Fibroblast of the aortic adventitia (primary cell): ENCODE measurements around the gene C10orf105. TPM values are rescaled to one million over a fixed set of nuclear protein-coding genes. Genes with fewer than 3 reads are reported as not detected.

Experiments
- DNase-seq: peaks from one replicate; pipeline ENCODE4 v3.0.0-alpha.2; 2010; ENCODE audit warnings: low read depth
- H3K4me3 ChIP-seq: 2 replicates; pipeline ENCODE4 v1.5.1; 2011; ENCODE audit warnings: low read depth, mild to moderate bottlenecking, control low read depth, low read length, moderate library complexity
- total RNA-seq: library from RNA; depleted of rRNA; stranded (reverse); fragments of >200 nt; gene quantifications from 2 replicates; pipeline ENCODE4 v1.2.3, GENCODE V29; 2012; ENCODE audit warnings: low replicate concordance
- TF ChIP-seq, protein P1 (sequence below): IDR thresholded peaks from 2 replicates; pipeline ENCODE4 v1.5.1; 2011; ENCODE audit warnings: mild to moderate bottlenecking, low read length, control low read depth, inconsistent platforms; ENCODE audit not compliant: insufficient read depth

C10orf105 gene
- total RNA-seq, 1 donor: under 0.01 TPM

DNA sequence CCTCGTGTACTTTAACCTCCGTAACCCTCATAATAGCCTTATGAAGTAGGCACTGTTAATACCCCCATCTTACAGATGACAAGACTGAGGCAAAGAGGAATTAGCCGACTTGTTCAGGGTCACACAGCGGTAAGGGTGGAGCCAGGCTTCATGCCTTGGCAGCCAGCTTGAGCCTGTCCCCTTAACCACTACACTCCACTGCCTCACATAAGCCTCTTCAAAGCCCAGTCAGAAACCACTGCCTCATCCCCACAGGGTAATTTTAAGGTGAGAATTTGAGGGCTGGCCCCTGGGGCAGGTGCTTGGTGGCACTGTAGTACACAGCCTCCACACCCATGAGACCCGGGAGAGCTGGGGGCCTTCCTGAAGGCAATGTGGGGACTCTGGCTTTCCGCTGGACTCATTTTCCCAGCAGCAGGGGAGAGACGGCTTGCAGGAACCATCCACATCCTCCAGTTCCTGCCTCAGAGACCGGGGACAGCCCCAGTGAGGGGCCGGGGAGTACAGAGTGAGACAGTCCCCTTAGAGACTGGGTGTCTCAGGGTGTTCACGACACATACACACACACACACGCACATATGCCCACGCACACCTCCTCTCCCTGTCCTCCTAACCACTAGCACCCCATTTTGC, 7.6 kb upstream of the C10orf105 start:
- TF ChIP-seq, protein P1, sequence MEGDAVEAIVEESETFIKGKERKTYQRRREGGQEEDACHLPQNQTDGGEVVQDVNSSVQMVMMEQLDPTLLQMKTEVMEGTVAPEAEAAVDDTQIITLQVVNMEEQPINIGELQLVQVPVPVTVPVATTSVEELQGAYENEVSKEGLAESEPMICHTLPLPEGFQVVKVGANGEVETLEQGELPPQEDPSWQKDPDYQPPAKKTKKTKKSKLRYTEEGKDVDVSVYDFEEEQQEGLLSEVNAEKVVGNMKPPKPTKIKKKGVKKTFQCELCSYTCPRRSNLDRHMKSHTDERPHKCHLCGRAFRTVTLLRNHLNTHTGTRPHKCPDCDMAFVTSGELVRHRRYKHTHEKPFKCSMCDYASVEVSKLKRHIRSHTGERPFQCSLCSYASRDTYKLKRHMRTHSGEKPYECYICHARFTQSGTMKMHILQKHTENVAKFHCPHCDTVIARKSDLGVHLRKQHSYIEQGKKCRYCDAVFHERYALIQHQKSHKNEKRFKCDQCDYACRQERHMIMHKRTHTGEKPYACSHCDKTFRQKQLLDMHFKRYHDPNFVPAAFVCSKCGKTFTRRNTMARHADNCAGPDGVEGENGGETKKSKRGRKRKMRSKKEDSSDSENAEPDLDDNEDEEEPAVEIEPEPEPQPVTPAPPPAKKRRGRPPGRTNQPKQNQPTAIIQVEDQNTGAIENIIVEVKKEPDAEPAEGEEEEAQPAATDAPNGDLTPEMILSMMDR: no peak
- H3K4me3 ChIP-seq: no peak overlapping the region
- no peak for DNase-seq

GRCh38 chr10:71726580-71727104, 7.1 kb upstream of the C10orf105 start:
- TF ChIP-seq, protein P1: no peak
- no peak for DNase-seq
- no peak overlapping the region for H3K4me3 ChIP-seq

GRCh38 chr10:71725998-71726579, 6.5 kb upstream of the C10orf105 start:
- TF ChIP-seq, protein P1: peak; percentile 58
- no peak overlapping the region for H3K4me3 ChIP-seq
- DNase-seq: peak; percentile 59

DNA sequence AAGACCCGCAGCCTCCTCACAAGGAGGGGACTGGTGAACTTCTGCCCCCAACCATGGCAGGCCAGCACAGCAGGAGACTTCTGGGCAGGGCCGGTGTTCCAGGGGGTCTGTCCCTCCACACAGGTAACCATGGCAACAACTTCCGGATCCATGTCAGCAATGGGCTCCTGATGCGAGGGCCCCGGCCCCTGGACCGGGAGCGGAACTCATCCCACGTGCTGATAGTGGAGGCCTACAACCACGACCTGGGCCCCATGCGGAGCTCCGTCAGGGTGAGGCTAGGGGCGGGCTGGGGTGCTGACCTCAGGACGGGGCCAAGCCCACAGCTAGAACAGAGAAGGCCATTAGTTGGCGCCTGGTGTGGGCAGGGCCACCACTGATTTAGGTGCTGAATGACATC, 5.7 kb upstream of the C10orf105 start:
- H3K4me3 ChIP-seq: no peak overlapping the region
- DNase-seq: no peak
- TF ChIP-seq, protein P1: no peak

DNA sequence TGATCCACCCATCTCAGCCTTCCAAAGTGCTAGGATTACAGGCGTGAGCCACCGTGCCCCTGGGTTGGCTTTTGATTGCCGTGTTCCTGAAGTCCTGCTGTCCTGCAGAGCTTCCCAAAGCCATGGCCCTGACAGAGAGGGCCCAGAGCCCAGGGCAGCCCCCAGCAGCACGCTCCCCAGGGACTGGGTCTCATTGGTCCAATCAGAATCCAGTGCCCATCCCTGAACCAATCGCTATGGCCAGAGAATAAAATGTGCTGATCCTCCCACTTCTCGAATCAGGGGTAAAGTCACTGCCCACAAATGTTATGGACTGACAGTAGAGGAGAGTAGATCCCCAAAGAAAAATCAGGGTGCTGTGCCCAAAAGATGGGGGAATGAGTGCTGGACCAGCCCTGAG, 5.0 kb upstream of the C10orf105 start:
- no peak for DNase-seq
- TF ChIP-seq, protein P1: no peak
- H3K4me3 ChIP-seq: no peak overlapping the region

DNA sequence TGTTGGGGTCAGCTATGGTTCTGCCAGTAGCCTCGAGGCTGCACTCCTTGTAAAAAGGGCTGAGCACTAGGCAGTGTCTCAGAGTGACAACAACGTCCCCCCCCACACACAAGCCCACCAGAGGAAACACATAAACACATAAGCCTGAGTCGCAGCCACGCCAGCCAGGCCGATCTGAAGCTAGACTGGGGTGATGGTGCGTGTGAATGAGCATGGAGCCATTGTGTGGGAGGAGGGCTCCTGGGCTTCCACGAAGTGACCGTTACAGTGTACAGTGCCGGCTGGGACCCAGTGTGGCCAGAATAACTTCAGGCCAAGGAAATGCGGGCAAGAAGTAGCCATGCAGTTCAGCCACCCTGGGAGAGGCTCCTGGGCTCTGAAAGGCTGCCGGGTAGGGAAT, 3.7 kb upstream of the C10orf105 start:
- DNase-seq: no peak
- H3K4me3 ChIP-seq: no peak overlapping the region
- TF ChIP-seq, protein P1: no peak
